GM12892 (cell line): ENCODE results near the gene DENND5A.

ENCODE experiments used
- POLR2A ChIP-seq: IDR thresholded peaks from 2 replicates; pipeline ENCODE4 v1.6.1; 2011; ENCODE audit warnings: low read depth, low read length, control low read depth
- POLR2AphosphoS5 ChIP-seq: IDR thresholded peaks from 2 replicates; pipeline ENCODE4 v1.6.1; 2011; ENCODE audit warnings: low read depth, low read length, control low read depth
- TAF1 ChIP-seq: IDR thresholded peaks from 2 replicates; pipeline ENCODE4 v1.6.1; 2011; ENCODE audit warnings: low read depth, mild to moderate bottlenecking, control low read depth, low read length, borderline replicate concordance

DNA sequence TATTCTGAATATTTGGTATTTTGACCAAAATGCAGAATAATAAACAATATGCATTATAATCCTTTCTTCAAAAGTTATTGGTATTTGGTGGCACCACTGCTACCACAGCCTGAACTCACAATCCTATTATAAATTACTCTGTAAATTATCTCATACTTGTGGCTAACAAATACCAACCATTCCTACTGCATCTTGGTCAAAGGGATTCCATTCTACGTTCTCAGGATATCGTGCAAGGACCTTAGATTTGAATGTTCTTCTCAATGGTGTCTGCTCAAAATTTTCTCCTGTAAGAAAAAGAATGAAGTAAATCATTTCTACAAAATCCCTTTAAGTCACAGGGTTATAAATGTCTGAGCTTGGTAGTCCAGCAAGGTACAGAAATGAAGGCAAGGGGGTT lies 58.7 kb downstream of the DENND5A start:
- TF ChIP-seq TAF1 = no peak
- TF ChIP-seq POLR2A = no peak
- no peak for TF ChIP-seq POLR2AphosphoS5
